Activated CD8-positive, alpha-beta memory T cell treated with anti-CD3 and anti-CD28 coated beads, Interleukin-2, amount 50 U/mL, for 48 hours (primary cell): ENCODE measurements around the gene SLC27A4.
"Not testable (repeated sequence)": the region's sequence is repeated elsewhere in the genome, so short reads cannot be mapped to it uniquely, and the experiment has no call there.

ENCODE experiments used
- DNase-seq: peaks from one replicate; pipeline ENCODE4 v3.0.0-alpha.2; 2020

The SLC27A4 gene

DNA sequence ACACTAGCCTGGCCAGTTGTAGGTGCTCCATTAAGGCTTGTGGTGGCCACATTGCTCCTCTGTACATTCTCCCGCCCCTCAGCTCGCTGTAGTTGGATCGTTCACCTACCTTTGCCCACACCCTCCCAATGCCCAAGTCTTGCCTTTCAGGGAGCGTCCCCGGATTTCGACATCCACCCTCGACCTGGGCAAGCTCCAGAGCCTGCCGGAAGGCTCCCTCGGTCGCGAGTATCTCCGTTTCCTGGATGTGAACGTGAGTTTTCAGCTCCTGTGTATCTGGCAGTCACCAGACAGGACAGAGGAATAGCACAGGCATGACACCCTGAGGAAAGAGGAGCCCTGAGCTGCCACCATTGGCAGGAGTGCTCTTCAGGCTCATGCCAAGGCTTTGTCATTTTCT is 14.7 kb upstream of the SLC27A4 start:
- DNase-seq = no peak

DNA sequence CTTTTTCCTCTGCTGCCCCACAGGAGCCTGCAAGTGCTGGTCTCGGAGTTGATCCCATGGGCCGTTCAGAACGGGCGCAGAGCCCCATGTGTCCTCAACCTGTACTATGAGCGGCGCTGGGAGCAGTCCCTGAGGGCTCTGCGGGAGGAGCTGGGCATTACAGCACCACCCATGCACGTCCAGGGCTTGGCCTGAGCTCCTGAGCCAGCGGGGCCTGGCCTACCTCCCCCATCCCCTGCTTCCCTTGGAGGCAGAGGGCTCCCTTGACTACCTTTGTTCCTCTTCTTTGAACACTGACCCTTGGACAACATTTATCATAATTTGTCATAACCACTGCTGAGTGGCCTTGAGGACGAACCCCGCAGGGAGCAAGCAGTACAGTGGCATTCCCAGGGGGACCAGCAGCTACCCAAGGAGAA is 6.9 kb upstream of the SLC27A4 start:
- DNase-seq = no peak

DNA sequence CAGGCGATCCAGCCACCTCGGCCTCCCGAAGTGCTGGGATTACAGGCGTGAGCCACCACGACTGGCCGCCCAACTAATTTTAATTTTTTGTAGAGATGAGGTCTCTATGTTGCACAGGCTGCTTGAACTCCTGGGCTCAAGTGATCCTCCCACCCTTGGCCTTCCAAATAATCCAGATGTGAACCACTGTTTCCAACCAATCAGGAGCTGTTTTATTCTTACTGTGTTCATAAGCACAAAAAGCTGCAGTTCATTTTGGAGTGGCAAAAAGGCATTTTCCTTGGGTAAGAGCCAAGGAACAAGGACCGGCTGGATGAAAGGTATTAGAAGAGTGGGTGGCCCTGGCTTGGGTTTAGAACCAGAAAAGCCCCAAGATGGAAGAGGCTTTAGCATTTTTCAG is 5.2 kb upstream of the SLC27A4 start:
- no peak for DNase-seq

DNA sequence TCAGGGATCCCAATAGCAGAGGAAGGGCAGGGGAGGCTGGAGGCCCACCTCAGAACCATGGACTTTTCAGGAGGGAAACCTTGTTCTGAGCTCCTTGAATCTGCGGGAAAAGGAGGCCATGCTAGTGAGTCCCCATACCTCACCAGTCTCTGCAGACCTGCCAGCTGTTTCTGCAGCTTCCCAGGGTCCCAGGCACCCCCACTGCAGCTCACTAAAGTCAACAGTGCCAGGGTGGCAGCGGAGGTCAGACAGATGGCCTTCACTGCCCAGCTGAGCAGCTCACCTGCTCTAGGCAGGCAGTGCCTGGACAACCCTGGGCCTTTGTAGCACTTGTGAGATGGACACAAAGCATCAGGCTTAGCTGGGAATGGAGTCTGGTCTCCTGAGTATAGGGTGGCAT is 4.4 kb upstream of the SLC27A4 start:
- DNase-seq = no peak

DNA sequence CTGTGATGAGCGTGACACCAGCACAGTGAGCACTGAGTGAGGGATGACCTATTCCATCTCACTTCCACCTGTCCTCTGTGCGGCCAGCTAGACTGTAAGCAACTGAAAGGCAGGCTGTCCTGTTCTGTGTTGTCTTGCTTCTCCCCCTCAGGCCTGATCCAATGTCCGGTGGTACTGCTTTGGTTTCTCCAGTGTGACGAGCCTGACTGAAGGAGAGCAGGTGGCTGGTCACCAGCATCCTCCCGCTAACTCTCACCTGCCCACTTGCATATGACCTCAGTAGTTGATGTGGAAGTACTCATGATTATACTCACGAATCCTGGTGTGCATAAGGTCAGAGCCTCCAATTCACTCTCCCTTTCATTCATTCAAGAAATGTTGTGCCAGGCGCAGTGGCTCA is 2.4 kb upstream of the SLC27A4 start:
- DNase-seq = no peak

DNA sequence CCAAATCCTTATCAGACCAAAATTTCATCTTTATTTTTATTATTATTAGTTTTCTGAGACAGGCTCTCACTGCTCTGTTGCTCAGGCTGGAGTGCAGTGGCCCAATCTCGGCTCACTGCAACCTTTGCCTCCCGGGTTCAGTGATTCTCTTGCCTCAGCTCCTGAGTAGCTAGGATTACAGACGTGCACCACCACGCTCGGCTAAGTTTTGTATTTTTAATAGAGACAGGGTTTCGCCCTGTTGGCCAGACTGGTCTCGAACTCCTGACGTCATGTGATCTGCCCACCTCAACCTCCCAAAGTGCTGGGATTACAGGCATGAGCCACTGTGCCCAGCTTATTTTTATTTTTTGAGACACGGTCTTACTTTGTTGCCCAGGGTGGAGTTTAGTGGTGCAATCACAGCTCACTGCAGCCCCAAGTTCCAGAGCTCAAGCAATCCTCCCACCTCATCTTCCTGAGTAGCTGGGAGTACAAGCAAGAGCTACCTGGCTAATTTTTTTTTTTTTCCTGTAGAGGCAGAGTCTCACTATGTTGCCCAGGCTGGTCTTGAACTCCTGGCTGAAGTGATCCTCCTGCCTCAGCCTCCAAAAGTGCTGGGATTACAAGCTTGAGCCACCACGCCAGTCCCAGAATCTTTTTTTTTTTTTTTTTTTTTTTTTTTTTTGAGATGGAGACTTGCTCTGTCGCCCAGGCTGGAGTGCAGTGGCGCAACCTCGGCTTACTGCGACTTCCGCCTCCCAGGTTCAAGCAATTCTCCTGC is 1.3 kb upstream of the SLC27A4 start:
- not testable (repeated sequence) for DNase-seq

DNA sequence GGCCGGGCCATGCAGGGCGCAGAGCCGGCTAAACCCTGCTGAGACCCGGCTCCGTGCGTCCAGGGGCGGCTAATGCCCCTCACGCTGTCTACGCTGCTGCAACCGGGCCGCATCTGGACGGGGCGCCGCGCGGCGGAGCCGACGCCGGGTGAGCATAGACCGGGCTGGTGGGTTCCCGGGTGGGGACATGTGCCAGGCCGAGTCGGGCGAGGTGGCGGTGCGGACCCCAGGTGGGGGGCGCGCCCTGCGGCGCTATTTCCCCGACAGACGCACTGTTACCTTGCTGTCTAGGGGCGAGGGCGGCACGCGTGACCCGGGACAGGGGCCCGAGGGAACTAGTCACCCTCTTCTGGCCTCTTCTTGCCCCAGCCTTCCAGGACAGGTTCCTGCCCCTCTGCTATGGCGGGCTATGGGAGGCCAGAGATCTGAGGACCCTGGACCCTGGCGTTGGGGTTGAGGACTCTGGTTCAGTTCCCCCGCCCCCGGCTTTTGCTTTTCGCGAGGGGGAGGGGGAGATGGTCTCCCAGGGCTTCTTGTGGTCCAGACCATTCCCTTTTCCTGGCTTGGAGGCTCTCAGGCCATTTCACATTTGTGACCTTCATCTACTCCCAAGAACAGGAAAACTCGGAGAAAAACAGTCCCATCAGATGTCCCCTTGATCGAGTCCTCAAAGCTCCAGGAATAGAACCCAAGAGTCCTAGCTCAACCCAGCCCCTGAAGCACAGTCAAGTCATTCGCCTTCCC is 536 bp downstream of the SLC27A4 start:
- DNase-seq = peak; percentile 67

DNA sequence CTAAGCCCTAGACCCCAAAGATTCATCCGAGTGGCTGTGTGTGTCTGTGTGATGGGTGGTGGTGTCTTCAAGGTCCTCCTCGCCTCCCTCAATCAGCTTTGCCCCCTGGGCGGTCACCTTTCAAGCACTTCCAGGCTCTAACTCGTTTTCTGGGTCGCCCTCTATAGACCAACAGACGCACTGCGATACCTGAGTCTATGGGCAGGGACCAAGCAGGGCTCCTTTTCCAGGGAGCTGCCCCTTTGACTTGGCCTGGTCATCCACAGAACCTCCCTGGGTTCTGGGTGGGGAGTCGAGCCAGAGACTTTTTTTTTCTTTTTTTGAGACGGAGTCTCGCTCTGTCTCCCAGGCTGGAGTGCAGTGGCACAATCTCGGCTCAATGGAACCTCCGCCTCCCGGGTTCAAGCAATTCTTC is 1.1 kb downstream of the SLC27A4 start:
- DNase-seq = peak; percentile 80

DNA sequence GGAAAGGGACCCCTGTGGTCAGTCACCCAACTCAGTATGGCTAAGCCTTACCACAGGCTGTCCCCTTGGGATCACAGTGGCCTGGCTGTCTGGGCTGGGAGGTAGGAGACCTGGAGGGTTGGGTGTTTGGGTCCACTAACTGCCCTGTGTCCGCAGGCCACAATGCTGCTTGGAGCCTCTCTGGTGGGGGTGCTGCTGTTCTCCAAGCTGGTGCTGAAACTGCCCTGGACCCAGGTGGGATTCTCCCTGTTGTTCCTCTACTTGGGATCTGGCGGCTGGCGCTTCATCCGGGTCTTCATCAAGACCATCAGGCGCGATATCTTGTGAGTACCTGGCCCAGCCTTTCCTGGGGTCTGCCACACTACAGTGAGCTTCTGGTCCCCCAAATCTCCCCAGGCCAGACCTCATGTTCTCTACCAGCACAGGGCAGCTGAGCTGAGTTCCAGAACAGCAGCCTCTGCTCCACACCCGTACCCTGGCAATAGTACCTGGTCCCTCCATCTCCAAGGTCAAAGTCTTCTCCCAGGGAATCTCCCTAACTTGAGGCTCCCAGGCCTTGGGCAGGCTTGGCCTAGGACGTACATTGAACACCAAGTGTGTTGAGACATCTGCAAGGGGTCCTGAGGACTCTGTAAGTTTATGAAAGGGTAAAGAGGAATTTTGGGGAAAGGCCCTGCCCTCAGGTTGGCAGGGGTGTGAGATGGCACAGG is 2.8 kb downstream of the SLC27A4 start:
- DNase-seq = no peak

DNA sequence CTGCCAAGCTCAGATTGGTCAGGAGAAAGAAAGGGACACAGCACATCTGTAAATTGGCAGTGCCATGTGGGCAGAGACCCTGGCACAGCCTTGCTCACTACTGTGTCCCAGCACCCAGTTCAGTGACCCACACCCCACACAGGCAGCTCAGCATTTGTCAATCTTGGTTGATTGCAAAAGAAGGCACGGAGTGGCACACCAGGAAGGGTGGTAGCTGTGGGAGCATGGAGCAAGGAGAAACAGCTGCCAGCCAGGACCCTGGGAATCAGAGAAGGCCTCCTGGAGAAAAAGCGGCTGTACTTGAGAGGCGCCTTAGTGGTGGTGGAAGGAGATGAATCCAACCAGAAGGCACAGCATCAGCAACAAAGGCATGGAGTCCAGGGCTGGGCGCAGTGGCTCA is 3.5 kb downstream of the SLC27A4 start:
- DNase-seq = no peak

DNA sequence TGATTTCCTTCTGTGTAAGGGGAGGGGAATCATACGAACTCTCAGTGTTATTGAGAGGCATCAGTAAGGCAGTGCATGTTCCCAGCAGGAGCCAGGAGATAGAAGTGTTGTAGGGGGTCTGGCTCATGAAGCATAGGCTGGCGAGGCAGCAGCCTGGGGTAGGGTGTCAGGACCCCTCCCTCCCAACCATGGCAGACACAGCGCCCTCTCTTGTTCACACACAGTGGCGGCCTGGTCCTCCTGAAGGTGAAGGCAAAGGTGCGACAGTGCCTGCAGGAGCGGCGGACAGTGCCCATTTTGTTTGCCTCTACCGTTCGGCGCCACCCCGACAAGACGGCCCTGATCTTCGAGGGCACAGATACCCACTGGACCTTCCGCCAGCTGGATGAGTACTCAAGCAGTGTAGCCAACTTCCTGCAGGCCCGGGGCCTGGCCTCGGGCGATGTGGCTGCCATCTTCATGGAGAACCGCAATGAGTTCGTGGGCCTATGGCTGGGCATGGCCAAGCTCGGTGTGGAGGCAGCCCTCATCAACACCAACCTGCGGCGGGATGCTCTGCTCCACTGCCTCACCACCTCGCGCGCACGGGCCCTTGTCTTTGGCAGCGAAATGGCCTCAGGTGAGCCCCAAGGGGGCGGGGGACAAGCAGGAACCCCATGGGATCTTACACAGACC is 4.7 kb downstream of the SLC27A4 start:
- DNase-seq = no peak

DNA sequence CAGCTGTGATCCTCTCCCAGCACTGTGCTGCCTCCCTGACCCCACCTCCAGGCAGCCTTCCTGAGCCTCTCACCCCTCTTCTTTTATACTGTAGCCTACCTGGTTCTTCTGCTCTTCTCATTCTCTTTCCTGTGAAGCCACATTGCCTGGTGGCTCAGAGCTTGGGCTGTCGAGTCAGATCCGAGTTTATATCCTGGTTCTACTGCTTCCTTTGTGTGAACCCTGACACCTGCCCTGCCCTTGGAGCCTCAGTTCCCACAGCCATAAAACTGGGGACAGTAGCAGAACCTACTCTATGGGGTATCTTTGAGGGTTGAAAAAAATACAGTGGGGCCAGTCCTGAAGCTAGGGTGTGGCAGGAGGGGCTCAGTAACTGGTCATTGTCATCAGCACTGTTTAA is 8.8 kb downstream of the SLC27A4 start:
- DNase-seq = no peak

DNA sequence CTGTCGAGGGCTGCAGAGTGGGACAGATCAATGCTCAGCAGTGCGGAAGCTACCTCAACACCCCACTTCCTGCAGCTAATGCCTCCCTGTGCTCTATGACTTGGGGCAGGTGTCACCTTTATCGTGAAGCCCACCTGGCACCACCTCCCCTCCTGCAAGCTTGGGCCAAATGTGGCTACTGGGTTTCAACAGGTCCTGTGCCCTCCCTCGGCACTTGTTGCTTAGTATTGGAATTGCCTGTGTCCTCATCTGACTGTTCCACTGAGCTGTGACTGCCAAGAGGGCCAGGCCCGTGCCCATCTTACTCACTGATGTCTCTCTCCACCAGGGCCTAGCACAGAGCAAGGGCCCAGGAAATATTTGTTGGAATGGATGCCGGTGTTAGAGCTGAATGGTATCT is 9.4 kb downstream of the SLC27A4 start:
- DNase-seq = no peak

DNA sequence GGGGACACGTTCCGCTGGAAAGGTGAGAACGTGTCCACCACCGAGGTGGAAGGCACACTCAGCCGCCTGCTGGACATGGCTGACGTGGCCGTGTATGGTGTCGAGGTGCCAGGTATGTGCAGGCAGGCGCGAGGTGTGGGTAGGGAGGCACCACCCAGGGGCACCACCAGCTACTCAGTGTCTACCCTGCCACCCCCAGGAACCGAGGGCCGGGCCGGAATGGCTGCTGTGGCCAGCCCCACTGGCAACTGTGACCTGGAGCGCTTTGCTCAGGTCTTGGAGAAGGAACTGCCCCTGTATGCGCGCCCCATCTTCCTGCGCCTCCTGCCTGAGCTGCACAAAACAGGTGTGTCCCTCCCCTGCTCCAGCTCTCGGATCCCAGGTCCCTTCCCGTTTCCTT is 15.1 kb downstream of the SLC27A4 start:
- DNase-seq = no peak

DNA sequence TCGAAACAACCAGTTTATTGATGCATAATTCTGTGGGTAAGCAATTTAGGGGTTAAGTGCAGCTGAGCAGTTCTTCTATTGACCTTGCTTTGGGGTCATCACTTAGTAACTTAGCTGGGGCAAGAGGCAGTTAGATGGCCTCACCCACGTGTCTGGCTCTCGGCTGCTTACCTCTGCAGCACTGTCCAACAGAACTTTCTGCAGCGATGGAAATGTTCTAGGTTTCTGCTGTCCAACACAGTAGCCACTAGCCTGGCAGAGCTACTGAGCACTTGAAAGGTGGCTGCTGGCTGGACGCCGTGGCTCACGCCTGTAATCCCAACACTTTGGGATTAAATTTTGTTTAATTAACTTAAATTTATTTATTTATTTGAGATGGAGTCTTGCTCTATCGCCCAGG is 17.8 kb downstream of the SLC27A4 start:
- no peak for DNase-seq

DNA sequence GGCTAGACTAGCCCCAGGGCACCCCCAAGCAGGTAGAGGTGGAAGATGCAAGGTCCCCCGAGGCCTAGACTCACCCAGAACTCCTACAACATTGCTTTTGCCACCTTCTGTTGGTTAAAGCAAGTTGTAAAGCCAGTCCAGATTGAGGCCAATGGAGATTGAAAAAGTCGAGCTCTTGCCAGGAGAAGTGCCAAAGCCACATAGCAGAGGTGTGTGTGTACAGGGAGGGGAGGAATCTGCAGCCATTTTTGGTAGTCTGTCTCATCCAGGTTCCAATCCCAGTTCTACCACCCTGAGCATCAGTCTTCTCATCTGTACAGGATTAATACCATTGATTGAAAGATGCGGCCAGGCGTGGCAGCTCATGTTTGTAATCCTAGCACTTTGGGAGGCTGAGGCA is 18.5 kb downstream of the SLC27A4 start:
- DNase-seq = no peak

DNA sequence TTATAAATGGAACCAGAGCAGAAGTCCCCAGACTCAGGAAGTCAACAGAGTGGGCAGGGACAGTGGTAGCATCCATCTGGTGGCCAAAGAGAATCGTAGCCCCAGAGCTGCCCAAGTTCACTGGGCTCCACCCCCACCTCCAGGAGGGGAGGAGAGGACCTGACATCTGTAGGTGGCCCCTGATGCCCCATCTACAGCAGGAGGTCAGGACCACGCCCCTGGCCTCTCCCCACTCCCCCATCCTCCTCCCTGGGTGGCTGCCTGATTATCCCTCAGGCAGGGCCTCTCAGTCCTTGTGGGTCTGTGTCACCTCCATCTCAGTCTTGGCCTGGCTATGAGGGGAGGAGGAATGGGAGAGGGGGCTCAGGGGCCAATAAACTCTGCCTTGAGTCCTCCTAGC is 20.5 kb downstream of the SLC27A4 start:
- DNase-seq = no peak

DNA sequence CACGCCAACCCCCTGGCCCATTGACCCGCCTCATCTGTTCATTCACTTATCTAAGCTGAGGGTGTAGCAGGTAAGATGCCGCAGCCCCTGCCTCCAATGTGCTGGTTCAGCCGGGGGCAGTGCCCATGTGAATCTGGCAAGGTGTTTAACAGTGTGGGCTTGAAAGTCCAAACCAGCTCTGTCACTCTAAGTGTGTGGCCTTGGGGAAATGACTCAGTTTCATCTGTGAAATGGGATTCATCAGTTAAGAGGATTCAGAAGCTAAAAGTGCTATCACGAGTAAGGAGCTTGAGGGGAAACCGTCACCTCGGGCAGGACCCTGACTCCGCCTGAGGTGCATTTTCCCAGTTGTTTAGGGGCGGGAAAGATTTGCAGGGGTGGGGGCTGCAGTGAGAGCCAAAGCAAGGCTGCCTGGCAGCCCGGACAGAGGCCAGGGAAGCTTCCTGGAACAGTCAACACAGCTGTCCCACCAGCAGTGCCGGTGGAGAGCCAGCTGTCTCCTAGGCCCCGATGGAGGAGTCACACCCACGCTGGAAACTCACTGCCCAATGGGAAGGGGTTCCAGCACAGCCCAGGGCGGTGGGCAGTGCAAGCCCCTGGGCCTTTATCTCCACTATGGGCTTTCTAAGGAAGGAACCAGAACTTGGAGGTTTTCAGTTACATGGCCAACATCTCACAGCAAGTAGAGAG is 21.1 kb downstream of the SLC27A4 start:
- no peak for DNase-seq

DNA sequence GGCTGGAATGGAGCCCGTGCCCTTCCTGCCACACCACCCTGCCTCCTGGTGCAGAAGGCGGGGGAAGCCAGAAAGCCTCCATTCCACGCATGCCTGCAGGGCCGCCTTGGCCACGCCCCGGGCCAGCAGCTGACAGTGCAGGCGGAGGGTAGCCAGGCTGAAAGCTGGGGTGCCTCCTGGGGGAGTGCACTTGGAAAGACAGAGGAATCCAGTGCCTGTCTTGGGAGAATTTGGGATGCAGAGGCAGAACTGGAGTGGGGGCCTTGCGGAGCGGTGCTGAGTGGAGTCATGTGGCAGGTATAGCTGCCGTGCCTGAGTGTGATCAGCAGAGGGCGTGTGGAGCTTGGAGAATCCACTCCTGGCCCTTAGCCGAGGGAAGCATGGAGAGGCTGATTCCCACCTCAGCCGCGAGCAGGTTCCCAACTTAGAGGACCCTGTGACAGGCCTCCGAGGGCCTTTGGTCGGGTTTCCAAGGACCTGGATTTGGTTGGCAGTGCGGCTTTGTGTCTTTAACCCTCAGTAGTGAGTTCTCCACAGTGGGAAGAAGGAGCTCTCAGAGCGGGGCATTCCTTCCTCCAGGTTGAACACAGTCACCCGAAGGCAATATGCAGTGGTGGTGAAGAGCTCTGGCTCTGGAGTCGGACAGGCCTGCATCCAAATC is 21.8 kb downstream of the SLC27A4 start:
- peak; percentile 84 for DNase-seq

DNA sequence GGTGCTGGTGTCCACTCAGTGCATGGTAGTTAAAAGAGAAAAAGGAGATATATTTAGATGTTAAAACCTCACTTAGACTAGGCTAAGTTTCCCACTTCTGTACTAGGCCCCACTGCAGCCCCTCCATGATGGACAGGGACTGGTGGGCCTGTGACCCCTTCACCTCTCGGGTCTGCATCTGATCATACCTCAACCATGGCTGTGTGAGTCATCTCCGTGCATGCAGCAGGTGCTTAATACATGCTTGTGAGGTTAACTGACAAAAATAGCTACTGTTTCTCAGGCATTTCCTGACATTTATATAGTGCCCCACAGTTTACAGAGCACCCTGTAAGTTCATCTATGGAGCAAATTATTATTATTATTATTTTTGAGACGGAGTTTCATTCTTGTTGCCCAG is 22.4 kb downstream of the SLC27A4 start:
- no peak for DNase-seq

DNA sequence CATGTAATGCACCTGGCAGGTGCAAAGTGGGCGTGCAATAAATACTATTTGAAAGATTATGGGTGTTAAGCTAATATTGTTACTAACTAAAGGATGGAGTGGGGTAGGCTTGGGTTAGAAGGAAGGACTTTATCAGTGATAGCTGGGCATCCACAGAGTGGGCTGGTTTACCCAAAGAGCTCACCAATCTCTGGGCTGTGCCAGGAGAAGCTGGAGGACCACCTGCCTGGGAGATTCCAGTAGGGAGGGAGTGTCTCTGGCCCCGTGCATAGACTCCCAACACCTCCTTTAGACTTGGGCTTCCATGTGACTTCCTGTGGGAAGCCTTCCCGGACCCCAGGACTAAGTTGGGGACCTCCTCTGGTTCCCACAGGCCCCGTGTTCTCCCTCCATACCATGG is 25.2 kb downstream of the SLC27A4 start:
- no peak for DNase-seq

DNA sequence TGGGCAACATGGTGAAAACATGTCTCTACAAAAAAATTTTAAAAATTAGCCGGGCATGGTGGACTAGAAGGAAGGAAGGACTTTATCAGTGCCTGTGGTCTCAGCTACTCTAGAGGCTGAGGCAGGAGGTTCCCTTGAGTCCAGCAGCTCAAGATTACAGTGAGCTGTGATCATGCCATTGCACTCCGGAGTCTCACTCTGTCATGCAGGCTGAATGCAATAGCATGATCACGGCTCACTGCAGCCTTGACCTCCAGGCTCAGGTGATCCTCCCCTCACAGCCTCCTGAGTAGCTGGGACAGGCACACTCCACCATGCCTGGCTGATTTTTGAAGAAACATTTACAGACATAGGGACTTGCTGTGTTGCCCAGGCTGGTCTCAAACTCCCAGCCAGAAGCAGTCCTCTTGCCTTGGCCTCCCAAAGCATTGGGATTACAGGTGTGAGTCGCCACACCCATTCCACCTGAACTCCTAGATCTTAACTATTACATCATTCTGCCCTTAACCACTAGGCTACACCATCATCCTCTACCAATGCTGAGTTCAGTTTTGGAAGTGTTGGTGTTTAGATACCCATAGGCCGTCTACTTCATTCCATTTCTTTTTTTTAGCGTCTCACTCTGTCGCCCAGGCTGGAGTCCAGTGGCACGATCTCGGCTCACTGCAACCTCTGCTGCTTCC is 28.8 kb downstream of the SLC27A4 start:
- no peak for DNase-seq
